Endothelial cell of hepatic sinusoid (primary cell): Measurements from ENCODE around the gene SRSF1.
"Not testable (repeated sequence)": the region's sequence is repeated elsewhere in the genome, so short reads cannot be mapped to it uniquely, and the experiment has no call there.

Experiments
- in situ Hi-C: cut with HindIII; loops from 2 replicates; pipeline ENCODE4 v1.10.0; 2017; ENCODE audit warnings: low sequenced_read_pairs

Gene SRSF1

DNA sequence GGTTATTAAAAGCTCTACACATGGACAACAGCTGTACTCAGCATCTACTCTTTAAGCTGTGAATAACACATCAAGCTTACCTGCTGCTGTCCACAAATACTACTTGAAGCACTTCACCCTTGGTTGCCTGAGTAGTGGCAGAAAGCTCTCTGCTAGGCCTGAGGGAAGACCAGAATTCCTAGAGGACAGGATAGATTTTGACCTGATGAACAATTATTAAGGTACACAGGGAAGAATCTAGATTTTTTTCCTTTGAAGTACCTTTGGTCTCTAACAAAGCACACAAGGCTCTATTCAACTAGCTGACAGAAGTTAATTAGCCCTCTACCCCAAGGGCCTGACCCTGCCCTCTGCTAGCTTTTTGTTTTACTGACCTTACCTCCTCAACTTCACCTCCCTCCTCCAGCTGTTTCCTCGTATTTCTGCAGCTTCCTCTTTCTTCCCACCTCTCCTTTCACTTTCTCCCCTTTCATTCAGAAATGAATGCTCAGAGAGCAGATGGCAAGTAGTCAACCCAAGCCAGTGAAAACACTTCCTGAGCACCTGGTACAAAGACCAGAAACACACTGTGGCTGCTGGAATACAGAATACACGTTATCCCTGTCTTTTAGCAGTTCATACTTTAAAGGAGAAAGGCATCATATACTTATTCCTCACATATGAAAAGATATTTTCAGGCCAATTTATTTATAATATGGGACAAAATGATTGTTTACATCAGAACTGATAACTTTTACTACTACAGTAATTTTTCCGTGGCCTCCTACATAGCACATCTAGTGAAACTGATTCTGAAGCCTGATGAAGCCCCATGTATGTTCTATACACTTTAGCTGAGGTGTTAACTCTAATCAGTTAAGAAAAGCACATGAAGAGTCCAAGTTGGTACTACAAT is 13.3 kb downstream of the SRSF1 start:
- in situ Hi-C loops, result loop anchor here (5.0 kb wide), 2 partner anchors 71 to 136 kb away; no protein-coding TSS in a partner anchor

DNA sequence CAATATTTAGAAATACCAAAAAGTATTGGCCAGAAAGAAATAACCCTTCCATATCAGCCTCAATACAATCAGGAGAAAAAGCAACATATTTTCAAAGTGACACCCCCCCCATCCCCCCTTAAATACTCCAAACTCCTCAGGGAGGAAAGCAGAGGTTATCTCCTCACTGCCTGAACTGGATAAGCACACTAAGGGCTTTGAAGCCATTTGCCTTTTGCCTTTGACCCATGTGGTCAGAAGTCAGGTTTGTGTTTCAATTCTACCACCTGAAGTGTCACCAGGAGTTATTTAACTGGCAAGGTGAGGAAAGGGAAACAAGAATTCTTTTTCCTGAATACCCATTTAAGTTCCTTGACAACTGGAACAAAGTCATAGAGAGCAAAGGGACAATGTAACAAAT is 15.5 kb downstream of the SRSF1 start:
- in situ Hi-C loops, result loop anchor here (5.0 kb wide), 2 partner anchors 69 to 134 kb away; no protein-coding TSS in a partner anchor

DNA sequence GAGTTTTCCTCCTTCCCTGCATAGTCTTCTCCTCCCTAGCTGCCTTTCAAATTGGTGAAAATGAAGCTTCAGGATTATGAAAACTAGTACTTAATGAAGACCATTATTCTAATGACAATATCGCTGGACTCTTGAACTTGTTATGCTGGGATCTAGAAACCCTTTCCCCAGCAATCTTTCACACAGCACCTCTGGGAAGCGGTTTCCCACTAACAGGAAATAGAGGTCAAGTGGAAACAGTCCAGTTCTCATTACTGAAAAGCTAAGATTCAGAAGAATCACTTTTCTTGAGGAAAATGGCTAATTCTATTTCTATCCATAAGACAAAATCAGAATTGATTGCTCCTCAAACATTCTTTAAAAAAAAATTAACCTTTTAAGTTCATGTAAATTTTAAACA is 17.0 kb downstream of the SRSF1 start:
- in situ Hi-C loops, result loop anchor here (5.0 kb wide), 2 partner anchors 68 to 133 kb away; no protein-coding TSS in a partner anchor

DNA sequence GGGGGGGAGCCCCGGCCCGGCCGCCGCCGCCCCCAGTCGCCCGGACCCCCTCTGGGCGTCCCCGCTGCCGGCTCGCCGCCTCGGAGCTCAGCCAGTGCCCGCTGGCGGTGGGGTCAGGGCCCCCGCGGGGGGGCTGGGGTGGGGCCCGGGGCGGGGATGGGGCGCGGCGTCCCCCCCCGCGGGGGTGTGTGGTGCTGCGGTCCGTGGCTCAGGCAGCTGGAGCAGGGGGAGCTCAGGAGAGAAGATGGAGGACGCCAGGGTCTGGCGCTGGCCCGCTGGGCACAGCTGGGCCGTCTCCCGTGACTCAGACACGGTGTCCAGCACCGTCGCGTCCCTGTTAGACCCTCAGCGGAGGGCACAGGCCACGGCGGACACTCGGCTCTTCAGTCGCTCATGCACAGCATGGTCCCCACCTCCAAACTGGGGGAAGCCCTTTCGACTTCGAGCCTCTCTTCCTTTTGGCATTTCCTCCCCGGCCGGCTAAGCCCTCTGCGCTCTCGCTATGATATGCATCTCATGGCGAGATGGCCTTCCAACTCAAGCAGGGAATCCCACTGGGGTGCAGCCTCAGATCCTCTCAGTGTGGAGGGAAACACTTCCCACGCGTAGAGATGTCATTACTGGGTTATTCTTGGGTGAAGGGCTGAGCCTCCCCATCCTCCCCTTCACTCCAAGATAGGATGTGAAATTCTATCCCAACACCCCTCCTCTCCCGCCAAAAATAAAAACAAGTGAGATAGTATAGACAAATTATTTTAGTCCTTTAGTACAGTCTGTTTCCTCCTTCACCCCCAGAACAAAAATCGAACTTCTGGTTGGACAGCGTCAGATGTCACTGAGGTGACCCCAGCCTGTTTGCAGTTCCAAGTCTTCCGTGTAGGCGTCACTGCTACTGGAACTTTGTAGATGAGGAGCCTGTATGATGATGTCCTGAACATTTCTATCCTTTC is 18.5 kb downstream of the SRSF1 start:
- in situ Hi-C loops, result no loop called here

DNA sequence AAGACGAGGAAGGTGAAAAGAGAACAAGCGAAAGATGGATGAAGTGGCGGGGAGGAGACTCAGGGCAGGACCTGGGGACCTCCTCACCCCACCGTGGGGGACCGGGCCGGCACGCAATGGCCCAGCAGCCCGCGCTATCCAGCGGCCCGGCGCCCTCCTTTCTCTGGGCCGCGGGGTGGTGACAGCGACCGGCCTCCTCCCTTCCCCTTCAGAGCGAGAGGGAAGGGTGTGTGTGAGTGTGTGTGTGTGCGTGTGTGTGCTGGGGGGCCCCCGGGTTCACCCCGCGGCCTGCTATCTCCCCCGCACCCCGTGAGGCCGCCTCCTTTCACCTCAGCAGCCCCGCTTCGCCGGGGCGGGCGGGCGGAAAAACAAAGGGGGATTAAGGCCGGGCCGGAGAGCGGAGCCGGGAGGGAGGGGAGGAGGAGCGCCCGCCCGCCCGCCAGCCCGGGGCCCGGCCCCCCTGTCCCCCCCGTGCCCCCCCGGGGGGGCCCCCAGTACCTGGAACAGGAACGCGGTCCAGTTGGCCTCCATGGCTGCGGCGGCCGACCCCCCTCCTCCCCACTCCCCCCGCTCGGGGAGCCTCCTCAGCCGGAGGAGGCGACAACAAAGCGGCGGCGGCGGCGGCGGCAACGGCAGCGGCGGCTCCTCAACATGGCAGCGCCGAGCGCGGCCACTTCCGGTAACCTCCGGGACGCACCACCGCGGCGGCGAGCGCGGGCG is 19.3 kb downstream of the SRSF1 start, which contains the start of gene VEZF1:
TSS of gene VEZF1 (minus strand) at position 674 of the 720 bp plus-strand sequence. CDS start at position 531, 143 bp downstream.
- in situ Hi-C loops, result no loop called here

DNA sequence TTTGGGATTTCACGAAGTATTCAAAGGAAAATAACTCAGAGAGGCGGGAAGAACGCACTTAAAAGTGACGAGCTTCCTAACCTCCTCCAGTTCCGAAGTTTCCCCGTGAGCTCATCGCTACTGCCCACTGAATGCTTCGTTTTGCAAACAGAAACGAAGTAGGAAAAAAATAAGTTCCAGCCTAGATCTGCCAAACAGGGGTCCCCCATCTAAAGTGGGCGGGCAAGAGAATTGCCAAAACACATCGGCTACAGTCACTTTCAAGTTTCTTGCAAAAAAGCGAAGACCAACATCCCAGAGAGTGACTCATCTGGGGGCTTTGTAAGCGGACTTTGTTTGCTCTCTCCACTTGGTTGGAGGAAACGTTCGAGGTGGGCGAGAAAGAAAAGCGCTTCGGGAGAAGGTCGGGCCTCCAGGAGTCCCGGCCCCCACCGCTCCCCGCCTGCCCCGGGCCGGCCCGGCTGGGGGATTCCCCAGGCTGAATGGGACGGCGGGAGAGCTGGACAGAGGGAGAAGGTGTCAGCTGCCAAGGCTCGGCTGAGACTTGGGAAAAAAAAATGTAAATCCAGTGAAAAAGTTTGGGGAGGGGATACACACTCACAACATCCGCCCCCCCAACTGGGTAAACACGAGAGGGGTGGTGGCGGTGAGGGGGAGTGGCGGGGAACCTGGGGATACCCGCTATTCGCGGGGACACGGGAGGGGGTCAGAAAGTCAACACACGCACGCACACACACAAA is 20.0 kb downstream of the SRSF1 start:
- in situ Hi-C loops, result no loop called here

DNA sequence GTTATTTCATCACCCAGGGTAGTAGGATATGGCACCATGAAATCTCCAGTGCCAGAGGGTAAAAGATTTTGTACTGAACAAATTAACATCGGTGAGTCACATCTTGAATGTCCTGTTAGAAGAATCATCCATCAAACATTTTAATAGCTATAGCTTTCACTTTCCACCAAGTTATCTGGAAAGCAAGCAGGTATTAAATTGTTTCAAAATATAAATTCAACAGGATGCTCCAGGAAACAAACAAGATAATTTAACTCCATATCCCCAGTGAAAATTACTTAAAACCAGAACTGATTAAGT is 21.4 kb downstream of the SRSF1 start:
- in situ Hi-C loops, result no loop called here

DNA sequence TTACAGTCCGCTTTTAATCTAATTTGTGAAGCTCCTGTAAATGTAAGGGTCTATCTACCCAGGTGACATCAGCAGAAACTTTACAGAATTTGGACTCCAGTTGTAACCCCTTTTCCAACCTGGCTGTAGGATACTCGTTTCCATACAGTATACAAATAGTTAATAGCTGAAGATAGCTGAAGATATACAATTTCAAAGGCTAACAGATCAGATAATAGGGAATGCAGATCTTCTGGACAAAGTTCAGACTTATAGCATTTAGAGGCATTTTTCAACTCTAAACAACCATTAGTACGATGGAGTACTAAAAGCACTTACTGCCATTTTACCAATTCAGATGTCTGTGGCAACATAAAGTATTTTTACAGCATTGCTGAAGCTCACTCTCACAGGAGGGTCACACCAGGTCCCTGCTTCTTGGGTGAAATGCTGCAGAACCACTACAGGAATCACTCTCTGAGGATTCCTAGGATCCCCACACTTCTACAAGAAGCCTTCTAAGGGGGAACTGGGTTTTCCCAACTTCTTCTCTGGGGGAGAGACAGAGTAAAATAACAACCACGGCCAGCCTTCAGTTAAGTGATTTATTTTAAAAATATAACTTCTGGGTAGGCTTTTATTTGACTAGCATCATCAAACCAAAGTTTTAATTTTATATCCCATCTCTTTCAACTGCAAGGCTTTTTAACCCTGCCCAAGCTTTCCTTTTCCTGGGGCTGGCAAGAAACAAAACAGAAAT is 21.9 kb downstream of the SRSF1 start:
- in situ Hi-C loops, result no loop called here

DNA sequence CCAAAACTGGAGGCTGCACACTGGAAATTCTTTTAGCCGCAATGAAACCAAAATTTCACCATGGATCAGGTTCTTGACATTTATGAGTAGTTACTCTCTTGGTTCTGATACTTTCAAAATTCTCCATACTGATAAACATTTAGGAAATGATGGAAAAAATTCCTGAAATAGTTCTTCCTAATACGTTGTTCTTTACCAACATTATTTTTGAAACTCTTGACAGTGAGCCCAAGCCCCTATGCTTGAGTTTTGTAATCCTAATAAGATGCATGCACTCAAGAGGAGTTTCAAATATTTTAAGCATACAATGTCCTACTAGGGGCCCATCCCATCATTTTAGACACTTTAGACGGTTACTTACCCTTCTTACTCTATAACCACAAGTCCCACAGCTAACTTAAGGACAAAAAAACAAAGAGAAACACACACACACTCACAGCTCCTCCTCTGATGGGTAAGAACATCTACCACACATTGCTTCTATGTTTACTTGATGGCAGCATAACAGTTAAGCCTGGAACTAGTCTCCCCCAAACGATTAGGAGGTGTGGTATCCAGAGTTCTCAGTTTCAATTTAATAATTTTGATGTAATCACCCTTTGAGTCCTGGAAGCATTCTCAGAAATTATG is 22.7 kb downstream of the SRSF1 start:
- in situ Hi-C loops, result no loop called here

DNA sequence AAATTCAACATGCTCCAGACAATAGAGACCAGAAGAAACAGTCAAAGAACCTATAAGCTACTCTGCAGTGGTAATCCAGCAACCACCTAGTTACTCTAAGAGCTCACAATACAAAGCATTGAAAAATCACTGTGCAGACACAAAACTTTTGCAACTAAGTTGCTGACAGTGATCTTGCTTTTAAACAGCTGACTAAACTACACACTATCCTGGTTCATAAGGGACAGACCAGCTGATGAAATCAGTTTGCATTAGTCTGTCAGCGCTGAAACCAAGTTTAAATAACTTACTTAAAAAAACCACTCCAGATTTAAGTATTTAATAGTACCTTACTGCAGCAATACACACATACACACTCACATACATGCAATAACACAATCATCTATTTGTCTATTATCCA is 23.6 kb downstream of the SRSF1 start:
- in situ Hi-C loops, result no loop called here

DNA sequence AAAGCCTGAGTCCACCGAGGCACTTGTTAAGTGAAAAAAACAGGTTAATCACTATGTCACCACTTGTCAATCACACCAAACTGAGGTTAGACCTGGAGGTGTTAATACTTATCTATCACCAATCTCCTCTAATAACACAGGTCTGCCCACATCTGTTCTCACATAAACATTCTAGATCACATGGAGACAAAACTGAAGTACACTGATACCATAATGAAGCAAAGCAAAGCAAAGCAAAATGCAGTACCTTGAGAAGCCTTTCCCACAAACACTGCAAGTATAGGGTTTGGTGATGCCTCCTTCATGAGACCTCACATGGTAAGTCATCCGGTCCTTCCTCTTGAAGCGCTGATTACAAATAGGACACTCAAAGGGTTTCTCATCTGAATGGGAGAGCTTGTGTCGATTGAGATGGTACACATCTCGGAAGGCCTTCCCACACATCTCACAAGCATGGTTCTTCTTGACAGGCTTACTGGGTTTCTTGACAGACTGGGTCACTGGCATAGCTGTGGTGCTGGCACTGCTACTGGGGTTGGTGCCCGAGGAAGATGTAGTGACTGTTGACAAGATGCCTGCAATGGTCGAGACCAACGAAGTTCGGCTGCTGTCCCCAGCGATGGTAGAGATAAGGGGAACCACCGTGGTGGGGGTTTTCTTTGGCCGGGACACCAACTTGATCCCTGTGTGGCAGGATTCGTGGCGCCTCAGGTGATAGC is 24.4 kb downstream of the SRSF1 start:
- in situ Hi-C loops, result no loop called here

DNA sequence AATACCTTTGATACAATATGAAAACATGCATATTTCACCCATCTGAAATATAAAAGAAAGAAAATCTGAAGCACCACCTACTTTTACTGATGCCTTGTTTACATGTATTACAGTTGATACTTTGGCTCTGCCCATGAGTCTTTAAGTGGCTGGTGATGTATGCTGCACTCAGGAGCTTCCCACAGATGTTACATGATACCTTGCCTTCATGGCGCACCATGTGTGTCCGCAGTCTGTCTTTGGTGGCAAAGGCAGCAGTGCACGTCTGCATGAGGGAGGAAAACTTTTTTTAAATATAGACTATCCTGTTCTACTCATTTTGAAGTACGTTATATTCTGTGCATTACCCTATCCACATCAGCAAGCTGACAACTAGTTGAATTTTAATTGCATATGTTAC is 26.5 kb downstream of the SRSF1 start:
- in situ Hi-C loops, result no loop called here

DNA sequence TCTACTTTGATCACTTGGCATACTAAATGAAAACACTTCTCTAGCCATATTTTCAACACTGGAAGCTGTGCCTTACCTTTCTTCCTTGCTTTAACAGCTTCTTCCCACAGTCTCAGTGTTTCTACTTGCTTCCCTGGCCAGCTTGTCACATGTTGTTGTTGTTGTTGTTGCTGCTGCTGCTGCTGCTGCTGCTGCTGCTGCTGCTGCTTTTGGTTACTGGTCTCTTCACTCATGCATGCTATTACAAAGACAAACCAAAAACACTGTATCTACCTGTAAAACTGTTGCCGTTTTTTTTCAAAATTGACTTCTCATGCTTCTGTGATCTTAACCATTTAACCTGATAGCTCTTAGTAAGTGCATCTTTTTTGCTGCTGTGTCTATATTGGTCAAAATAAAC is 28.0 kb downstream of the SRSF1 start:
- in situ Hi-C loops, result no loop called here

DNA sequence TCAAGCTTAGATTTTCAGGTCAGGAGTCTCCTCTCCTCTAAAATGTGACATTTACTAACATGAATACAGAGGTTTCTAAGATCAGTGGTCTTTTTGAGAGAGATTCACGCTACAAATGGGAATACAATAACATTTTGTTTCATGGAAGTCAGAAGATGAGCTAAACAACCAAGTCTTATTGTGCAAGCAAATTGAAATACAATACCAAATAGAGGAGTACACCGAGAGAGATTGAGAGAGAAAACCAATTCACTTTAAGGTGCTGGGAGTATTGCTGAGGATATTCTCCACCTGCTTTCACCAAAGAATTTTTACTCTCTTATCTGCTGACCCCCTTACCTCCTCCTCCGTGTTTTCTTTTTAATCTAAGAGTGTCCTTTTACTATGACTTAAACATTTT is 30.5 kb downstream of the SRSF1 start:
- in situ Hi-C loops, result no loop called here

DNA sequence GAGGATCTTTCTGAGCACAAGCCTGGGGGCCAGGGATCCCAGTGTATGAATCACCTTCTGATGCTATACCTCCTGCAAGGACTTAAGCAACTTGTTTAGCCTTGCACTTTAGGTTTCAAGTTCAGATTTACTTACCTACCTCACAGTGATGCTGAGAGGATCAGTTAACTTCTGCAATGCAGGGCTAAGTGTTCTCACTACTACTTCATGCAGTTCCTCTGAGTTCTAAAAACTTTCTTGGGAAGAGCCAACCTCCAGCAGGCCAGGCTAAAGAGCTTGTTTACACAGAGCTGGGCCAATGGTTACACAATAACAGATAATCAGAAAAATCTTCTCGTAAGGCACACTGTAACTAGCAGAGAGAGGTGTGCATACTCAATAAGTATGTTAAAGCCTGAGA is 32.0 kb downstream of the SRSF1 start:
- in situ Hi-C loops, result no loop called here

DNA sequence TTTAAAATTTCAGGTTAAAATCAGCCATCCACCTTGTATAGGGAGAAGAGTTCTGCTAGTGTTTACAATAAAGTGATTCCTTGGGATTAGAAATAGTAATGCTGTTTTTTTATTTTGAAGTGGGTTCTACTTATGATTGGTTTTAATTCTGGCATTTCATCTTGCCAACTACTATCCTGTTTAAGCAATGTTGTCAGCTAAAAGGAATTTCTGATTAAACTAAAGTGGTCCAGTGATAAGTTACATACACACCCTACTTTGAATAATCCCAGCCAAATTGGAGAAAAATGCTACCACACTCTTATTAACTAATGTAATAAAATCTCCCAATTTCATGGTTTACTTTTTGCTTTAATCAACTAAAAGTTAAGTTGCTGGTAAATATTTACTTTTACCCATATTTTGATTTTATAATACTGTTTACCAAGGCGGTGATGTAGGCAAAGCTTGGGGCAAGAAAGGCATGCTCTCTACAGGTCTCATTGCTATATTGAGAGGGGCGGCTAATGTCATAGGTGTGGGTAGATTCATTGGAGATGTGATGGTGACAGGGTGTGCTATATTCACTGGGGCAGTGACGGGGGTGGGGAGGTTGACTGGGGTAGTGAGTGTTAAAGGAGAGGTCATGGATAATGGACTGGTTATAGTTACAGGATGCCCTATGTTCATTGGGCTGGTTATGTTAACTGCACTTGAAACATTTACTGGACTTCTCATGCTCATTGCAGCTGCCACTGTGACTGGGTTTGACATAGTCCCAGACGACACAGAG is 32.8 kb downstream of the SRSF1 start:
- in situ Hi-C loops, result not testable (repeated sequence)

DNA sequence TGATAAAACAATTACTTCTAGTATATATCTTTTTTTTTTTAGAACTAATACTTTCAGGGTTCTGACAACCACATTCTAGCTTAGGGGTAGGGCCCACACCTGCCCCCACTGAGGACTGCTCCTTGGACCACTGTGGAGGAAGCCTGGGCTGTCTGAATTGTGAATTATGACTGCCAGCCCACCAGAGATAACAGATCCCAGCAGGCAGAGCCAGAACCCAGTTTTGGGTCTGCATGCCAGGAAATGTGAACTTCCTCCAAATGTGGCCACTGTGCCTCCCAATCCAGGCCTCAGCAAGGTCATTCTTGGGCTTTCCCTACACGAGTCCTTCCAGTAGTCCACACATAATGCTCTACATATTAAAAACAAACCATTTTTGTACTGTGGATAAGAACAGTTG is 34.9 kb downstream of the SRSF1 start:
- in situ Hi-C loops, result no loop called here

DNA sequence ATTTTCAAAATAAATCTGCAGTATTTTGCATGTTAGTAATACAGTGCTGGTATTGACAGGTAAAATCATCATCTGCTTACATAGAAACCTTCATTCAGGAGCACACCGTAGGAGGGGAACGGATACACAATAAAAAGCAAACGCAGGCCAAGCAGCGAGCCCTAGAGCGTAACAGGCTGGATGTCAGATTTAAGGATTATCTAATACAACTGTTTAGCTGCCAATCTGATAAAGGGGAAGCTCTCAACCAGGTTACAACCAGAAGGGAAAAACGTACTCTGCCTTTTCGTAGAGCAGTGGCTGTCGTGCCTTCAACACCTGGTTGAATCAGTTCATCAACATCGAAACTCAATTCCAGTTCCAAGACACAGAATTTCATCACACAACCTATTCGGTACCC is 35.5 kb downstream of the SRSF1 start:
- in situ Hi-C loops, result no loop called here
